Sigmoid colon (tissue), 7 donors: ENCODE measurements around the gene HMGCL. TPM values are rescaled to one million over a fixed set of nuclear protein-coding genes. Genes with fewer than 3 reads are reported as not detected.

Experiments
- DNase-seq: peaks from one replicate; pipeline ENCODE4 v3.0.0-alpha.2; 2019
- H3K27ac ChIP-seq, 4 donors: fragments of 200-600 bp; sonication (generic); one replicate each; pipeline ENCODE4 v1.5.1; 2016 to 2019; ENCODE audit warnings: mild to moderate bottlenecking in 1 of 4
- H3K27me3 ChIP-seq, 3 donors: fragments of 200-600 bp; sonication (generic); one replicate each; pipeline ENCODE4 v1.5.1; 2019; ENCODE audit warnings: mild to moderate bottlenecking in 1 of 3
- H3K36me3 ChIP-seq, 4 donors: fragments of 200-600 bp; sonication (generic); one replicate each; pipeline ENCODE4 v1.5.1; 2016 to 2019
- H3K4me1 ChIP-seq, 4 donors: fragments of 200-600 bp; sonication (generic); one replicate each; pipeline ENCODE4 v1.5.1; 2017 to 2019
- H3K4me3 ChIP-seq, 4 donors: fragments of 200-600 bp; sonication (generic); one replicate each; pipeline ENCODE4 v1.5.1; 2017 to 2019; ENCODE audit warnings: mild to moderate bottlenecking in 2 of 4, moderate library complexity in 1 of 4
- H3K9me3 ChIP-seq, 4 donors: fragments of 200-600 bp in 3 of 4; sonication (generic) in 3 of 4; one replicate each; pipeline versions ENCODE4 v1.5.1 to v1.6.1; 2013 to 2019
- EP300 ChIP-seq, 4 donors: sonication (generic); formaldehyde crosslinking; IDR thresholded peaks; one replicate each; pipeline ENCODE4 v1.6.1; 2017; ENCODE audit warnings: antibody characterized with exemption in 4 of 4
- POLR2A ChIP-seq, 2 donors: fragments of 450-650 bp; IDR thresholded peaks; one replicate each; pipeline ENCODE4 v1.6.1; 2016; ENCODE audit warnings: antibody characterized with exemption in 2 of 2, mild to moderate bottlenecking in 2 of 2, moderate library complexity in 2 of 2
- POLR2AphosphoS5 ChIP-seq, 4 donors: sonication (generic); formaldehyde crosslinking; IDR thresholded peaks; one replicate each; pipeline ENCODE4 v1.6.1; 2017; ENCODE audit warnings: antibody characterized with exemption in 4 of 4
- WGBS, 2 donors: extraction: QIAGEN DNeasy Blood & Tissue Kit; methylation state at CpG; one replicate each; pipeline ENCODE4 v1.1.7; 2013; 5-methylcytosine and 5-hydroxymethylcytosine counted together
- intact Hi-C: fragments of 100-400 bp; cut with DNase I; formaldehyde crosslinking; loops from one replicate; pipeline ENCODE4 v1.15.1; 2023
- polyA plus RNA-seq, 3 donors: library from polyadenylated mRNA; stranded (reverse); fragments of 200-250 nt; gene quantifications; one replicate each; pipeline ENCODE4 v1.2.3, GENCODE V29; 2013
- total RNA-seq, 4 donors: library from RNA; depleted of rRNA; stranded (reverse); fragments of >200 nt; gene quantifications; one replicate each; pipeline ENCODE4 v1.1.0, GENCODE V29; 2016
- TF ChIP-seq, protein P1 (sequence below), 4 experiments: fragments of 450-650 bp in 3 of 4; fragments of 200-600 bp in 1 of 4; IDR thresholded peaks; one replicate each; pipeline ENCODE4 v1.5.1; 2016 to 2019; ENCODE audit warnings: antibody characterized with exemption in 4 of 4, mild to moderate bottlenecking in 3 of 4, moderate library complexity in 2 of 4
- donor health status: healthy with polysubstance abuse.
- donor health status: Bipolar disorder and iron deficiency.
- donor health status: healthy.

The HMGCL gene
- total and polyA plus RNA-seq, 7 donors = 24.8 to 156 (median 47.4) TPM

DNA sequence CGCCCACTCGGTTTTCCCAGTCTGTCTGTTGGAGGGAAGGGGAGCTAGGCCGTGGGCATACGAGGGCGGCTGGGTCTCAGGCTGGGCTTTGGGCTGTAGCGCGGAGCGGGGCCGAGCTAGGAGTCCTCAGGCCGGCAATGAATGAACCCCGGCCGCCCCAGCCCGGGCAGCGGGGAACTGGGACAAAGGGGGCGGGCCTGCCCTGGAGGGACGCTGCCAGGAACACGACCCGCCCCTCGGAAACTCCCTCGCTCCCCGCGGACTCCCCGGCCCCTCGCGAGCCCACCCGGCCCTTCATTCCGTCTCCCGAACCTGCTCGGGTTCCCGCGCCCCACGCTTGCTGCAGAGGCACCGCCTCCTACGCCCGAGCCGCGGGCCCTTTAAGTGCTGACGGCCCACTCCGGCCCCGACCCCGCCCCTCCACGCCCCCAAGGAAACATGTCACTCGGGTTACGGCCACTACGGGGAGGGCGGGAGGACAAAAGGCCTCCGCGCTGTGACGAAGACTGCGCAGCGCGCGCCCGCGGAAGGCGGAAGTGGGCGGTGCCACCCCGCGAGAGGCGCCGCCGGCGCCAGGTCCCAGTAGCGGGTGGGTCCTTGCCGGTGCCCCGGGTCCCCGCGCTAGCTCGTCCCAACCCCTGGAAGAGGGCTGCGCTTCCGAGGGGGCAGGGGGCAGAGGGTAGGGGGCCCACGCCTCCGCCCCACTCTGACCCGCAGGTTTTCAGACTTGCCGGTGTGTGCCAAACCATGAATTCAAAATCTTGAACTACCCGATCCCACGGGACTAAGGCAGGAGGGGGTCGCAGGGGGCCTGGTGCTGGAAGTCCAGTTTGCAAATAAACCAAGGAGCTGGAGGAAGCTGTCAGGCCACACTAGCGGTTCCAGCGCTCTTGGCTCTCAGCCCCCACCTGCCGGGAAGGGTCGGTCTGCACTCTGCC, 24.6 kb downstream of the HMGCL start, which contains the start of gene GALE:
Gene GALE (minus strand): TSS at position 355 of the 938 bp plus-strand sequence. CDS start 1,747 bp downstream, outside the sequence.
- H3K27ac ChIP-seq = peak within 1 kb of the TSS; percentile 86 to 94 (median 90)
- intact Hi-C loops = loop anchor here (2.0 to 10.0 kb wide), 3 partner anchors 22 to 157 kb away; partner anchors contain the start of genes FUCA1 and PNRC2
- H3K9me3 ChIP-seq = no peaks in the 10 kb centered on the region
- no peaks in the 10 kb centered on the region for H3K27me3 ChIP-seq
- peak within 1 kb of the TSS; percentile 69 to 93 (median 76) for H3K4me3 ChIP-seq
- peaks cover 0 to 14% (median 3%) of the 10 kb centered on the region in 4 donors for H3K36me3 ChIP-seq
- H3K4me1 ChIP-seq = peaks cover 0 to 28% (median 20%) of the 10 kb centered on the region in 4 donors
- TF ChIP-seq POLR2A (IDR thresholded peaks at IDR 0.05) (peak; percentile 62 to 79), EP300 (IDR thresholded peaks at IDR 0.05) (peak in 1 of 4 donors; percentile 70), POLR2AphosphoS5 (IDR thresholded peaks at IDR 0.05) (peak; percentile 83 to 95 (median 94))
- TF ChIP-seq, protein P1, sequence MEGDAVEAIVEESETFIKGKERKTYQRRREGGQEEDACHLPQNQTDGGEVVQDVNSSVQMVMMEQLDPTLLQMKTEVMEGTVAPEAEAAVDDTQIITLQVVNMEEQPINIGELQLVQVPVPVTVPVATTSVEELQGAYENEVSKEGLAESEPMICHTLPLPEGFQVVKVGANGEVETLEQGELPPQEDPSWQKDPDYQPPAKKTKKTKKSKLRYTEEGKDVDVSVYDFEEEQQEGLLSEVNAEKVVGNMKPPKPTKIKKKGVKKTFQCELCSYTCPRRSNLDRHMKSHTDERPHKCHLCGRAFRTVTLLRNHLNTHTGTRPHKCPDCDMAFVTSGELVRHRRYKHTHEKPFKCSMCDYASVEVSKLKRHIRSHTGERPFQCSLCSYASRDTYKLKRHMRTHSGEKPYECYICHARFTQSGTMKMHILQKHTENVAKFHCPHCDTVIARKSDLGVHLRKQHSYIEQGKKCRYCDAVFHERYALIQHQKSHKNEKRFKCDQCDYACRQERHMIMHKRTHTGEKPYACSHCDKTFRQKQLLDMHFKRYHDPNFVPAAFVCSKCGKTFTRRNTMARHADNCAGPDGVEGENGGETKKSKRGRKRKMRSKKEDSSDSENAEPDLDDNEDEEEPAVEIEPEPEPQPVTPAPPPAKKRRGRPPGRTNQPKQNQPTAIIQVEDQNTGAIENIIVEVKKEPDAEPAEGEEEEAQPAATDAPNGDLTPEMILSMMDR (IDR thresholded peaks at IDR 0.05) = no peak
- DNase-seq = peak; percentile 98
- 1% methylated on average over 82 of the region's 82 CpGs for WGBS, 2 donors

DNA sequence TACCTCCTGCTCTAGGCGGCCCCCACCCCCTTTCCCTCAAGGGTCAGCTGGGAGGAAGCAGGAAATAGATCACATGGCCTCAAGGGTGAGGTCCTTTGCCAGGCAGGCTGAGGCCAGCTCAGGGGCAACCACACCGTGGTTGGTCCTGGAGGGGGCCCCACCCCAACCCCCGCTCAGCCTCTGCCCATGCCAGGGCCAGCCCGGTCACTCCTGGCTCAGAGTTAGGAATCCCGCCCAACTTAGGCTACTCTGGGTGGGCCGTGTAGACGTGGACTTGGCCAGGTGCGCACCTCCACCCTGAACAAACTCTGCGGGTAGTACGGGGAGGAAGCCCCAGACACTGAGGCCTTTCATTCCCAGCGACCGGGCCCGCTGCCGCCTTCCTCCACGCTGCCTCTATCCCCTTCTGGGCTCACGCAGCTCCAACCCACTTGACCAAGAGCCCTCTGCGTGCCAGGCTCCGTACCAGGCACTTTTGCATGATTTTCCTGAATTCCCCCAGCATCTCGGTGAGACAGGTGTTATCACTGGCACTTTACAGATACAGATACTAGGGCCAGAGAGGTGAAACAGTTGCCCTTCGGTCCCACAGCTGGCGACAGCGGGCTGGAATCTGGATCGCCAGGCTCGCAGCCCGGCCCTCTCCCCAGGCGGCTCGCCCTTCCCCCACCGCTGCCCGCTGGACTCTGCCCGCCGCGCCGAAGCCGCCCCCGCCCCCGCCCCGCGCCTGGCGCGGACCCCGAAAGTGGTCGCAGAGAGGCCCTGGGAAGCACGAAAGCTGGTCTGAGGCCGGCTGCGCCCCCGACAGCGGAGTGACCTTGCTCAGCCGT, 25.4 kb downstream of the HMGCL start:
- DNase-seq = no peak
- no peaks in the 10 kb centered on the region for H3K9me3 ChIP-seq
- peaks cover 0 to 28% (median 20%) of the 10 kb centered on the region in 4 donors for H3K4me1 ChIP-seq
- peak in 3 of 4 donors; percentile 43 to 74 (median 44) for TF ChIP-seq POLR2AphosphoS5 (IDR thresholded peaks at IDR 0.05)
- TF ChIP-seq POLR2A (IDR thresholded peaks at IDR 0.05) = peak in 1 of 2 donors; percentile 68
- no peak for TF ChIP-seq EP300 (IDR thresholded peaks at IDR 0.05)
- TF ChIP-seq, protein P1 (IDR thresholded peaks at IDR 0.05) = no peak
- 1 to 3% methylated on average over 48 of the region's 48 CpGs for WGBS, 2 donors
- peaks cover 0 to 20% (median 3%) of the 10 kb centered on the region in 4 donors for H3K36me3 ChIP-seq
- peak overlapping the region; percentile 69 to 93 (median 76) for H3K4me3 ChIP-seq
- intact Hi-C loops = loop anchor here (2.0 to 10.0 kb wide), 3 partner anchors 23 to 158 kb away; partner anchors contain the start of genes FUCA1 and PNRC2
- no peaks in the 10 kb centered on the region for H3K27me3 ChIP-seq
- H3K27ac ChIP-seq = peak overlapping the region; percentile 86 to 94 (median 90)

DNA sequence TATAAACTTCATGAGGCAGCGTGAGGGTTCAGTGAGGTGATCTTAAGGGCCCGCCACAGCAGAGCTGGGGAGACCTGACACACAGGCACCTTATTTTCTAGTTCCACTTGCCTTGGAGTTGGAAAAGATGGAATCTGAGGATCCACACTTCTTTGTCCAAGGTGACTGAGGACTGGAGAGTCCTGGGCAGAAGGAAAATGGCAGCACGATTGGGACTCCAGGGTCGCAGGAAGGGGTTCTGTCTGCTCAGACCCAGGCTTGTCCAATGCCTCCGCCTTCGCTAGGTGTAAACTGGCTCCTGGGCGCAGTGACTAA, 26.0 kb downstream of the HMGCL start:
- TF ChIP-seq EP300 (IDR thresholded peaks at IDR 0.05) (no peak), POLR2AphosphoS5 (IDR thresholded peaks at IDR 0.05) (no peak), POLR2A (IDR thresholded peaks at IDR 0.05) (no peak)
- TF ChIP-seq, protein P1 (IDR thresholded peaks at IDR 0.05) = no peak
- 43 to 67% methylated on average over 7 of the region's 7 CpGs for WGBS, 2 donors
- no peak for DNase-seq
- peak overlapping the region in 3 of 4 donors; percentile 69 to 93 (median 83) for H3K4me3 ChIP-seq
- intact Hi-C loops = no loop called here
- peaks cover 0 to 28% (median 20%) of the 10 kb centered on the region in 4 donors for H3K4me1 ChIP-seq
- H3K27ac ChIP-seq = peak overlapping the region in 3 of 4 donors; percentile 86 to 93 (median 88)
- peaks cover 0 to 22% (median 7%) of the 10 kb centered on the region in 4 donors for H3K36me3 ChIP-seq
- H3K9me3 ChIP-seq = no peaks in the 10 kb centered on the region
- H3K27me3 ChIP-seq = no peaks in the 10 kb centered on the region

DNA sequence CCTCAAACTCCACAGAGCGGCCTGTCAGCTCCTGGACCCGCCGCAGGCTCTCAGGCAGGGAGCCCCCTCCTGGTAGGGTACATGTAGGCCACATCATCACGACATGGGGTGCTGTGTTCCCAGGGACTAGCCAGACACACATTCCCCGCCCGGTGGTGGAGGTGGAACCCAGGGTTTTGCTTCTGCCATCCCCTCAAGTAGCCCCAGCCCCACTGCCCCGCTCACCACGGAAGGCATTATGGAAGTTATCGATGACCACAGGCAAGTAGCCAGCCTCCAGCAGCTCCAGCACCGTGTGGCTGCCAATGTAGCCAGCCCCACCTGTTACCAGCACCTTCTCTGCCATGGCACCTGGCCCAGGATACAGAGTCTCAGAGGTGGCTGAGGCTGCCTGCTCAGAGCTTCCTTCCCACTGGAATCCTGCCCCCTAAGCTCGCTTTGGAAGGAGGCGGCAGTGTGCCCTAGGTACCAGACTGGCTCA, 26.5 kb downstream of the HMGCL start:
- Histone ChIP-seq H3K4me1 (peaks cover 0 to 33% (median 22%) of the 10 kb centered on the region in 4 donors), H3K36me3 (peaks cover 0 to 22% (median 8%) of the 10 kb centered on the region in 4 donors), H3K27me3 (no peaks in the 10 kb centered on the region), H3K4me3 (no peak overlapping the region), H3K9me3 (no peaks in the 10 kb centered on the region), H3K27ac (peak overlapping the region in 2 of 4 donors; percentile 88 to 93)
- TF ChIP-seq POLR2A (IDR thresholded peaks at IDR 0.05) = no peak
- TF ChIP-seq, protein P1 (IDR thresholded peaks at IDR 0.05) = no peak
- no peak for TF ChIP-seq POLR2AphosphoS5 (IDR thresholded peaks at IDR 0.05)
- TF ChIP-seq EP300 (IDR thresholded peaks at IDR 0.05) = no peak
- 81 to 90% methylated on average over 12 of the region's 12 CpGs for WGBS, 2 donors
- no peak for DNase-seq
- intact Hi-C loops = no loop called here
